Kidney epithelial cell (primary cell): ENCODE measurements around the gene COPZ1. TPM values are rescaled to one million over a fixed set of nuclear protein-coding genes. Genes with fewer than 3 reads are reported as not detected.

Experiments
- DNase-seq: peaks from one replicate; pipeline ENCODE4 v3.0.0-alpha.2; 2010; ENCODE audit warnings: low read depth
- H3K27me3 ChIP-seq: 2 replicates; pipeline ENCODE4 v1.6.0; 2011; ENCODE audit warnings: low read length; ENCODE audit not compliant: control insufficient read depth, insufficient read depth
- H3K36me3 ChIP-seq: 2 replicates; pipeline ENCODE4 v1.5.1; 2011; ENCODE audit warnings: low read length; ENCODE audit not compliant: control insufficient read depth, insufficient read depth
- H3K4me3 ChIP-seq: 2 replicates; pipeline ENCODE4 v1.5.1; 2011; ENCODE audit warnings: low read depth, mild to moderate bottlenecking, control low read depth, low read length
- total RNA-seq: library from RNA; depleted of rRNA; stranded (reverse); fragments of >200 nt; gene quantifications from 2 replicates; pipeline ENCODE4 v1.2.3, GENCODE V29; 2015
- TF ChIP-seq, protein P1 (sequence below): IDR thresholded peaks from 2 replicates; pipeline ENCODE4 v1.5.1; 2011; ENCODE audit warnings: mild to moderate bottlenecking, moderate library complexity, low read length, control low read depth, inconsistent platforms; ENCODE audit not compliant: insufficient read depth, poor library complexity, severe bottlenecking

Gene COPZ1
- total RNA-seq, 1 donor from 2014 or later = 157 TPM

DNA sequence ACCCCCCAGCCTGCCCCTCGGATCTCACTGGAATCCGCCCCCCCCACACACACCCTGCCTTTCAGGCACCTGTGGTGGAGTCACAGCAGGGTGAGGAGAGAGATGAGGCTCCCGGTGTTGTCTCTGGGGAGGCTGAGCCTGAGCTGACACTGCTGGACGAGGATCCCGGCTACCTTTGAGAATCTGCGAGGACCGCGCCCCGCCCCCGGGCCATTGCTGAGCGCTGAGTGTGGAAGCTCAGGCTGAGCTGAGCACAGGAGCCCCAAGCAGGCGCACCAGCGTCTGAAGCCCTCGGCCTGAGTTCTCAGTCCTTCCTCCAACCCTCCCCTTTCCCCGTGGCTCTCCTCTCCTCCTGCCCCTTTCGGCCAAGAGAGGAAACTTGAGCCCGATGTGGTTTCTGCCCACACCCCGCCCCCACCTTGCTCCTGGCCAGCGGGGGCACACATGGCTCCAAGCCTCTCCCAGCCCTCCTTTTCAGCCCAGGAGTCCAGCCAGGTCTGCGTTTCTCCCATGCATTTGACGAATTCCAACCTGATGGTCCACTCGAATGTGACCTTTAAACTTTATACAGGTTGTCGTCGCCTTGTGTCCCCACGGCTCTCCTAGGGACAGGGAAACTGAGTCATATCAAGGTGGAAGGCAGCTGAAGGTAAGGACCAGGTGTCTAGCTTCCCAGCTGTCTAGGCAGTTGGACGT, 24.1 kb upstream of the COPZ1 start, which contains the start of gene NFE2:
Gene NFE2 (minus strand): TSS at position 284 of the 696 bp plus-strand sequence. CDS start 5,767 bp downstream, outside the sequence.
- no peak for DNase-seq
- Histone ChIP-seq H3K36me3 (no peaks in the 10 kb centered on the region), H3K27me3 (peaks cover 8% of the 10 kb centered on the region), H3K4me3 (no peak within 1 kb of the TSS)
- TF ChIP-seq, protein P1, sequence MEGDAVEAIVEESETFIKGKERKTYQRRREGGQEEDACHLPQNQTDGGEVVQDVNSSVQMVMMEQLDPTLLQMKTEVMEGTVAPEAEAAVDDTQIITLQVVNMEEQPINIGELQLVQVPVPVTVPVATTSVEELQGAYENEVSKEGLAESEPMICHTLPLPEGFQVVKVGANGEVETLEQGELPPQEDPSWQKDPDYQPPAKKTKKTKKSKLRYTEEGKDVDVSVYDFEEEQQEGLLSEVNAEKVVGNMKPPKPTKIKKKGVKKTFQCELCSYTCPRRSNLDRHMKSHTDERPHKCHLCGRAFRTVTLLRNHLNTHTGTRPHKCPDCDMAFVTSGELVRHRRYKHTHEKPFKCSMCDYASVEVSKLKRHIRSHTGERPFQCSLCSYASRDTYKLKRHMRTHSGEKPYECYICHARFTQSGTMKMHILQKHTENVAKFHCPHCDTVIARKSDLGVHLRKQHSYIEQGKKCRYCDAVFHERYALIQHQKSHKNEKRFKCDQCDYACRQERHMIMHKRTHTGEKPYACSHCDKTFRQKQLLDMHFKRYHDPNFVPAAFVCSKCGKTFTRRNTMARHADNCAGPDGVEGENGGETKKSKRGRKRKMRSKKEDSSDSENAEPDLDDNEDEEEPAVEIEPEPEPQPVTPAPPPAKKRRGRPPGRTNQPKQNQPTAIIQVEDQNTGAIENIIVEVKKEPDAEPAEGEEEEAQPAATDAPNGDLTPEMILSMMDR = peak; percentile 14

DNA sequence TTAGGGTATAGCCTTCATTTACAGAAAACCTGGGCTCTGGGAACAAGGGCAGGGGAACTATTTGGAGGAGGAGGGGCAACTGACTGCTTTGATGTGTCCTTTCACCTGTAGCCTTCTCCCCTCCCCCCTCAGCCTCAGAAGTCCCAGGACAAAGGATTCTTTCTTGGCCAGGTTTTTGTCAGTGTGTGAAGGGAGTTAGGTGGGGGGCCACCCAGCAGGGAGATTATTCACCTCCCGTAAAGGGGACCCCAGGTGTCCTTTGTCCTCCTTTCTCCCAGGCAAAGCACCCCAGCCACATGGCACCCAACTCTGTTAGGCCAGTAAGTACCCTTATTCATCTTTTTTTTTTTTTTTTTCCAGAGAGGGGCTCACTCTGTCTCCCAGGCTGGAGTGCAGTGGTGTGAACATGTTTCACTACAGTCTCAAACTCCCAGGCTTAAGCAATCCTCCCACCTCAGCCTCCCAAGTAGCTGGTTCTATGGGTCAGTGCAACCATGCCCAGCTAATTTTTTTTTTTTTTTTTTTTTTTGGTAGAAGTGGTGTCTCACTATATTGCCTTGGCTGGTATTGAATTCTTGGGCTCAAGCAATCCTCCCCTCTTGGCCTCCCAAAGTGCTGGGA, 23.4 kb upstream of the COPZ1 start:
- Histone ChIP-seq H3K36me3 (no peaks in the 10 kb centered on the region), H3K4me3 (no peak overlapping the region), H3K27me3 (peaks cover 8% of the 10 kb centered on the region)
- TF ChIP-seq, protein P1 = no peak
- no peak for DNase-seq

DNA sequence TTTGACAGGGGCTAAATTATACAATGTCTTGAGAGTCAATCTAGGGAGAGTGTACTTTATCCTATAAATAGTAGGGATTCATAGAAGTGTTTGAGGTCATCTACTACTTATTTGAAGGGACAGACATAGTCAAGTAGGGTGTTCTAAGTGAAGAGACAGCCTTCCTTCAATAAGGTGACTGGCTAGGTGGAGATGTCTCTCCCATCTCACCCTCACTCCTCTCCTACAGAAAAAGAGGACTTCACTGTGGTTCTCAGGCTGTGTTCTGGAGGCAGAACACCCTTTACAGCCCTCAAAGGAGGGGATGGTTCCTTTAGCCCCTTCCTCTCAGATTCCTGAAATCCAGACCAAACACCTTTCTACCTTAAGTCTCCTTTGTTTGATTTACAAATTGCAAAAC, 21.3 kb upstream of the COPZ1 start:
- DNase-seq = no peak
- no peaks in the 10 kb centered on the region for H3K36me3 ChIP-seq
- peaks cover 8% of the 10 kb centered on the region for H3K27me3 ChIP-seq
- TF ChIP-seq, protein P1 = no peak
- H3K4me3 ChIP-seq = no peak overlapping the region

DNA sequence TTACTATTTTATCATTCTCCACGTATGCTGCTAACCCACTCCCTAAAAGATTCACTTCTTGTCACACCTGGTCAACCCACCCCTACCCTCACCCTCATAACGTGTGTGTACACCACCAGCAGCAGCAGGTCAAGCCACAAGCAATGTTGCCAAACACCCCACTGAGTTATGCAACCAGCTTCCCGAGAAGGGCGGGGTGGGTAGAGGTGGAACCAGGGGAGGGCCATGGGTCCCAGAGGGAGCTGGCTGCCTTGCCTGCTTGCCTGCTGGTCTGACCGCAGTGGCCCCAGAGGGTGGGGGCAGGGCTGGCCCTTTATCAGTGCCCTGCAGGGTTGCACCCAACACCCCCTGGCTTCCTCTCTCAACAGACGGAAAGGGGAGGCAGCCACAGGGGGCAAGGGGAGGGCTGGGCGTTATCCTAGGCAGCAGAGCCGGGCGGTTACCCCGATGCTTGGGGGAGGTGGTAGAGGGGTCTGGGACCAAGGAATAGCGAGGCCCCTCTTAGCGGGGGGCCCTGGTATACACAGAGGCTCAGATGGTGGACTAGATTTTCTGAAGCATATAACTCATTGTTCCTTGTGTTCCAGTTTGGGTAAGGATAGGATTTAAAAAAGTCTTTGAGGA, 20.6 kb upstream of the COPZ1 start:
- Histone ChIP-seq H3K36me3 (no peaks in the 10 kb centered on the region), H3K4me3 (no peak overlapping the region), H3K27me3 (peaks cover 8% of the 10 kb centered on the region)
- DNase-seq = no peak
- TF ChIP-seq, protein P1 = no peak

DNA sequence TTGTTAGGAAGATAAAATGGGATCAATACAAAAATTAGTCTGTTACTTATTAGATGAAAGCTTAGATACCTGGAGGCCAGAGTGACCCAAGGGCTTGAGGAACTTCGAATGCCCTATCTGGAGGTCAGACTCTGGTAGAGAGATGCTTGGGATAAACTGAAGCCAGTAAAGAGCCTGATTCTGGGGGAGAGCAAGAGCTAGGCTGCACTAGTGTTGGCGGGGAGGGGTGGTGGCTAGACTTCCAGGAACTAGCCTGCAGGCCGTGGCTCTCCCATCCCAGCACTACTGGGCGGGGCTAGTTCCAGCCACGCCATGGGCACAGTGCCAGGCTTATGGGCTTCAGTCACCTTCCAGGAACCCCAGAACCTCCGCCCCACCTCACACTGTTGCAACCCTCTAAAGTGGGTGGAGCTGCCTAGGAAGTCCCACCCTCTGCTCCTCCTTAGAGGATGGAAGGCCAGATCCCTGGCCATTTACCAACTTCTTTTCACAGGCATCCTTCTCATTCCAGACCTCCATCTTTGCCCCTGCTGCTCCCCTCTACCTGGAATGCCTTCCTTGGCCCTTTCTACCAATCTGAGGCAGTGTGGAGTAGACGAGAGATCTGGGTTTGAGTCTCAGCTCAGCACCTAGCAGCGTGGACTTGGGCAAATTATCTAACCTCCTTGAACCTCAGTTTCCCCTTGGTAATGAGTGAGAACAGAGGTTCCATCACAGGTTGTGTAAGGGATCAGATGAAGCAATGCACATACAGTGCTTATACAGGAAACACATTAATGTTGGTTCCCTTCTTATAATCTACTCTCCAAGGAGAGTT, 17.8 kb upstream of the COPZ1 start:
- peak; percentile 41 for DNase-seq
- Histone ChIP-seq H3K27me3 (peaks cover 4% of the 10 kb centered on the region), H3K4me3 (no peak overlapping the region), H3K36me3 (no peaks in the 10 kb centered on the region)
- TF ChIP-seq, protein P1 = no peak
